CD4-positive, alpha-beta T cell treated with Interleukin-17A for 4 hours (primary cell): ENCODE data around the gene KIF5C.
"Not testable (repeated sequence)": the region's sequence is repeated elsewhere in the genome, so short reads cannot be mapped to it uniquely, and the experiment has no call there.

Experiments used
- DNase-seq: peaks from one replicate; pipeline ENCODE4 v3.0.0-alpha.2; 2020; ENCODE audit warnings: mixed read lengths

The KIF5C gene

DNA sequence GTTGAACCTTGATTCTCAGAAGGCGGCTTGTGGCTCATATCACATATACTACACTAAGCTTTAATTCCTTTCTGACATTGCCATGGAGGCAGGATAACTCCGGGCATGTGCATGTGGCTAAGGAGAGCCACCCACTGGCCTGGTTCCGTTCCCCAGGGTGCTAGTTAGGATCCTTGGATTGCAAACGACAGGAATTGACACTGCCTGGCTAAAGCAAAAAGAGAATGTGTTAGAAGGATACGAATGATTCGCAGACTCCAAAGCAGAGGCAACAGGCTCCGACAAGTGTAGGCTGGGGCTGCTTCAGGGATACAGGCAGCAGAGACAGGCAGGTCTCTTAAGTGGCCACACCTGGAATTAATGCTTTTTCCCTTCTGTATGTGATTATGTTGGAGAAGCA lies 92.0 kb downstream of the KIF5C start:
- no peak for DNase-seq

GRCh38 chr2:148967578-148967977 lies 92.6 kb downstream of the KIF5C start:
- no peak for DNase-seq

DNA sequence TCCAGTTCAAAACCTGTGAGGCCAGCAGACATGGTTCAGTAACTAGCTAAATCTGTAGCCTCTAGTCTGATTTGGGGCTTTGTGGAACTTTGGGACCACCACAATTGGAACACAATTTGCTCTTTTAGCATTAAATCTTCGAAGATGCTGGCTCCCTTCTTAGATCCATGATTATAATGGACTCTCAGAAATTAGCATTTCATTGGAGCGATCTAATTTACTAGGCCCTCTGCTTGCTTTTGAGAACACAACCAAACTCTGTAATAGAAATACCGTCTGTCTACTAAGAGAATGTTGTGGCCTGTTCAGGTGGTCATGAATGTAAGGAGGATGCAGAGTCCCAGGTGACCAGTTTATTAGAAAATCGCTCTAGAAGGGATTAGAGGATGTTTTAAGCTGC lies 93.3 kb downstream of the KIF5C start:
- DNase-seq: no peak

DNA sequence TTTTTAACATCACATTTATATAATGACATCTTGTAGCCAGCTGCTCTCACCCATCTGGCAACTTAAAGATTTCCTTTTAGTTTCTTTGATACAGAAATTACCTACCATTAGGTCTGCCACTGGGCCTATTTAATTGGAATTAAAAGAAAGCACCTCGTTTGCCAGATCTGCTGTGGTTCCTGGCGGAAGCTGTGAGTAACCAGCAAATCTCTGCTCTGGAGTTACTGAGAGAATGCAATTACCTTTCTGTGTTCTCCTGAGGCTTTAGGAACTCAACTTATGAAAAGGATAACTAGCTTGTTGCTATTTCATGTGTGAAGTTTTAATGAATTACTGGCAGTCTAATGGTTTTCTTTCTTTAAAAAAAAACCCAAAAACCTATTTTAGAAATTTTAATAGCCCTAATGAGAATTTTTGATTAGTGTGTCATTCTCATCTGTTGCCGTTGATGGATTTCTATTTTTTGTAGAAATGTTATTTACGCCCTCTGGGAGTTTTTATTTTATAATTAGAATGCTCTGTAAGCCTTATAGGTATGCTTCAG lies 93.8 kb downstream of the KIF5C start:
- no peak for DNase-seq

DNA sequence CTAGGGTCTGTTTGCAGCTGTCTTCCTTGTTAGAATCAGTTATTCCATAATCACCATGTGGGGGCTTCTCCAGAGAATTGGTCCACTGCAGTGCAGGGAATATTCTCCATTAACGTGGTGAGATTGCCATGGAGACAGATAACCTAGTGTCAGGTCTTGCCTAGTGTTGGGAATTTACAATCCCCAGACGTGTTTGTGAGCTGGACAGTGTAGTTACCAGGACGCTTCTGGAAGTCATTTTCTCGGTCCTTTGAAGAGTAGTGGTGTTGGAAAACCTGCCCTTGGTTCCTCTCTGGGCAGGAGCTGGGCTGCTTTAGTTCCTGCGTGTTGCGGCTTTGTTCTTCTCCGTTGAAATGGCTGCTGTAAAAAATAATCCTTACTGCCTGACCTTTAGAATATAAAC lies 94.6 kb downstream of the KIF5C start:
- DNase-seq: no peak

- DNase-seq: no peak
Observed at GRCh38 chr2:148970385-148970784, 95.4 kb downstream of the KIF5C start.

- no peak for DNase-seq
Observed at GRCh38 chr2:148971547-148971946, 96.5 kb downstream of the KIF5C start.

DNA sequence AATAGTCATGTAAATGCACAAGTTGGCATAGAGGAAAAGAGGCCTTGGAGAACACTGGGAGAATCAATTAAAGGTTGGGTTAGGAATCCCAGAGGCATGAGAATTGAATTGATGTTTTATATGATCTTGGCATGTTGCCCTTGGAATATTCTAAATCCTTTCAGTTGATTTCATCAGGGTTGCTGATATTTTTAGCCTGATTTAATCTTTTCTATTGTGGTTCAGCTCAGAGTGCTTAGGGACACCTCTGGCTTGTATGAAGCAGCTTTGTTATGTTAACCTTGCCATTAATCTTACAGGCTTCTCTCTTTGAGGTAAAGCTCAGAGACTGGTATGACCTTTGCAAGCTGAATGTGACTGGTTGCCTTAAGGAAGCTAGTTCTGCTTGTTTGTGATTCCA lies 99.1 kb downstream of the KIF5C start:
- DNase-seq: no peak

DNA sequence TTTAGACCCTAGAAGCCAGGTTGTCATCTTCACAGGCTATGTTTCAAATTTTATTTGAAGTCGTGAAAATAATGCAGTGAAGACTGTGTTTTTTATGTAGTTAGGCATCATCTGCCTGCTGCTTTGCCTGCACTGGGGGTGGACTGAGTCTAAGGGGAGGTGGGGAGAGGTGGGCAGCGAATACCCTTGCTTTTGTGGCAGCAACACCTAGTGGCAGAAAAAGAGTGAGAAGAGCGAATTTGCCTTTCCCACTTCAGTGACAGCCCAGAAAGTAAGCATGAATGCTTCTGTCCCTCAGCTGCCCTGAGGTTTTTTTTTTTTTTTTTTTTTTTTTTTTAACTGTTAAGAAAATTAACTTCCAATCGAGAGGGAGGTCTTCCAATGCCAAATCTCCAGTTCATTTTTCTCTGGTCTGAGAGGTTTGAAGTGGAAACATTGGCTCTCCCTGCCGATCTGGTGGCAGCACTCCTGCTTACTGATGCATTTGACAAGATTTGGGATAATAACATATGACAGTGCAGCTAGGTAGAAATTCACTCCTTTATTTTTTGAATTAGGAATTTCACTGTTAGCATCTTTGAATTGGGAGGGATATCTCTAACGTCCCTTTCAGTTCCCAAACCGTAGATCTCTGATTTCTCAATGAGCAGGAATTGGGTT lies 103.1 kb downstream of the KIF5C start:
- no peak for DNase-seq

GRCh38 chr2:148978706-148979105 lies 103.7 kb downstream of the KIF5C start:
- DNase-seq: no peak

- no peak for DNase-seq
Observed at GRCh38 chr2:148979164-148979918, 104.3 kb downstream of the KIF5C start.

- no peak for DNase-seq
Observed at GRCh38 chr2:148979919-148980277, 104.9 kb downstream of the KIF5C start.

- not testable (repeated sequence) for DNase-seq
Observed at GRCh38 chr2:148980496-148980895, 105.5 kb downstream of the KIF5C start.

DNA sequence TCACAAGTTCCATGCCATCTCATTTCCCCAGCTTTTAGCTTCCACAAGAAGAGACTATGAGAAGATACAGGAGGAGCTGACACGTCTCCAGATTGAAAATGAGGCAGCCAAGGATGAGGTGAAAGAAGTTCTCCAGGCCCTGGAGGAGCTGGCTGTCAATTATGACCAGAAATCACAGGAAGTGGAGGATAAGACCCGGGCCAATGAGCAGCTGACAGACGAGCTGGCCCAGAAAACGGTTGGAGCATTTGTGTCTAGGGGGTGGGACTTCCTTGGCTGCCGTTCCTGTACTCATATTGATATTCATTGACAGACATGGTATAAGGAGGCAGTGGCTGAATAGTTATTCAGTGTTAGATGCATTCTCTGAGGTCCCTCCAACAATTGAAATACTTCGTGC lies 106.3 kb downstream of the KIF5C start:
- no peak for DNase-seq

DNA sequence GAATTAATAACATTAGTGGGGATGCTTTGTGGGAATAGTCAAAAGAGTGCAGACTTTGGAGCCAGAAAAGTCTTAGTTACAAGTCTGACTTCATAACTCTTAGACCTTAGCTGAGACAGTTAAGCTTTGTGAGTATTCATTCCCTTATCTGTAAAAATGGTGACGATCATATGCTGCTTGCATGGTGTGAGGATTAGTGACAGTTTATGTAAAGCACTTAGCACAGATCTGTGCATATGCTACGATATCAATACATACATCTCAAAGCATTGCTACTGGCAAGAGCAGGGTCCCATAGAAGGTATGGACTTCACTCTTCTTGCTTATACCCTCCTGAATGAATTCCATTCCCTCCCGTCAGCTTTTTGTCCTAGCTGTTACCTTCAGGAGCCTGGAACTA lies 106.8 kb downstream of the KIF5C start:
- no peak for DNase-seq

DNA sequence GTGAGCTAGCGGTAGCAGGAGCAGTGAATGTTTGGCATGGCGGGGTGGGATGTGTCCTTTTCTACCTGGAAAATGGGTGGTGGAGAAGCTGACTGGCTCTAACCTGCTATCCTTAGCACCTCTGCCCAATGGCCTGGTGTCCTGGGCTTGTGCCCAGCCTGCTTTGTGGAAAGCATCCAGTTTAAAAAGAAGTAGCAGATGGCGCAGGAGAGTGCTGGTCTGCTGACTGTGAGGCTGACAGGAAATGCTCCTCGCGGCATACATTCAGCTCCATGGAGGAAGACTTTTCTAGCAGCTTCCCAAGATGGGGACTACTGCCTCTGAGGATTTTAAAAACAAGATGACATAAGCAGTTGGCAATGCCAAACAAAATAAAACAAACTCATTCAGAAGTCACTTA lies 107.3 kb downstream of the KIF5C start:
- no peak for DNase-seq

DNA sequence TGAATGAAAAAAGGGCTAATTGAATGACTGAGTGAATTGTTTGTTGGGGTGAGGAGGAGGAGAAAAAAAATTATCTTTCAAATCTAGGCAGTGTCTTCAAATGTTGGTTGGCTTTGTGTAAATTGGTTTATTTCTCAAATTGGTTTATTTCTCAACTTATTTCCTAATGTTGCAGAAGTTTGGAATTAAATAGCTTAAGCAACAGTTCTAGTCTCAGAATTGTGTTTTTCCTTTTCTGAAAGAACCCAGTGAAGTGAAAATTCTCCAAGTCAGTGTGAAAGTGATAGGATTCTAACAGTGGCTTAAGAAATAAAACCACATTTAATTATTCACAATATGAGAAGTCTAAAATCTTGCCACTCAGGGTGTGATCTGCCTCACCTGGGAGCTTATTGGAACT lies 108.9 kb downstream of the KIF5C start:
- no peak for DNase-seq

- no peak for DNase-seq
Observed at GRCh38 chr2:148984449-148984848, 109.4 kb downstream of the KIF5C start.

DNA sequence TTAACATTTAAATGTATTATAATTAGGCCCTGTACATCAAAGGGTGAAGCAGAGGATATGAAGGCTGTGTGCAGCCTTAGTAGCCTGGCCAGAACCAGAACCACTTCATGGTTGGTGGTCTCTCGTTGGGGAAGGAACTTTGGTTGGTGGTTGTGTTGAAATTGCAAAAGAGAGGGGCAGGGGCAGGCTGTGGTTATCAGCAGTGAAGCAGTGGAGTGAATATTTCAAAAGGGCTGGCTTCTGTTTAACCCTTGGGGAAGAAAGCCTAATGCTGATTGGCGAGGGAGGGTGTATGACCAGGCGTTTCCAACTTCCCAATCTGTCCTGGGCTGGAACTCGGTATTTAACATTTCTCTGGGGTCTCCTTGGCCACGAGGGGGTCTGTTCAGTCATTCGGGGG lies 112.3 kb downstream of the KIF5C start:
- no peak for DNase-seq

DNA sequence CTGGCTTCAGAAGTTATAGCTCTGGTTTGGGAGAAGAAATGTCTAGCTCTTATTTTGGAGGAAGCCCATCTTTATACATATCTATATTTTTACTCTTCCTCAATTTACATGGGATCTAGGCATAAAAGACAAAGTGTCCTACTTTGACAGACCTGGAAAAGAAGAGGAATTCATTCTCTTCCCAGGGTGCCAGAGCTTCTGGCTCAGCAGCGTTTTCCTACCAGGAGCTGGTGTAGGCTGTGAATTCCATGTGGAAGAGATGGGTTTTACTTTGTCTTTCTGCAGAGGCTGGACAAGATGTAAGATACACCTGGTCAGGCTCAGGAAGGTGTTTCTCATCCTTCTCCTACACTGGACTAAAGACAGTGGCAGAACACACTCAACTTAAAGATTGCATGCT lies 113.3 kb downstream of the KIF5C start:
- DNase-seq: no peak

DNA sequence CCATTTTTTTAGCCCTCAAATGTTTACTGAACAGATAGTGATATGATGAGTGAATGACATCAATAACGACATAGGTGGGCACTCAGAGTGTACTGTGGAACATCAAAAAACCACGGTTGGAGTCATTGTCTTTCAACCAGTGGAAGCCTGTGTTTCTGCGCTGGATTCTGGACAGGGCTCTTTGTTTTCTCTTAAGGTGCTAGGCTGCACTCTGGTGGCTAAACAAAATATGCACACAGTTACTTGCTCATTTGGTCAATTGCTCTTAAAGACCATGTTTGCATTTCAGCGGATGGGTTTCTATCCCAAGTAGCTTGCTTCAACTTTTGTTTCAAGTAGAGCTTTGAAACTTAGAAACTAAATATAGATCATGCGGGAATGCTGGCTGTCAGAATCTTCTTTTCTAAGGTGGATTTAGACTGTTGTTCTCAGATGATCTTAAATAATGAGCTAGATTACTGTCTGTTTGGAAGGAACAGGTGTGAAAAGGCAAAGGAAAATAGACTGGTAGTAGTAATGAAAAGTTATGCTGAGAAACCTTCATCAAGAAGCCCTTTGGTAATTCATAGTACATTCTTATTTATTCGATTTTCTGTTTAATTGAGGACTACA lies 115.0 kb downstream of the KIF5C start:
- peak; percentile 54 for DNase-seq

- no peak for DNase-seq
Observed at GRCh38 chr2:148990968-148991367, 115.9 kb downstream of the KIF5C start.

DNA sequence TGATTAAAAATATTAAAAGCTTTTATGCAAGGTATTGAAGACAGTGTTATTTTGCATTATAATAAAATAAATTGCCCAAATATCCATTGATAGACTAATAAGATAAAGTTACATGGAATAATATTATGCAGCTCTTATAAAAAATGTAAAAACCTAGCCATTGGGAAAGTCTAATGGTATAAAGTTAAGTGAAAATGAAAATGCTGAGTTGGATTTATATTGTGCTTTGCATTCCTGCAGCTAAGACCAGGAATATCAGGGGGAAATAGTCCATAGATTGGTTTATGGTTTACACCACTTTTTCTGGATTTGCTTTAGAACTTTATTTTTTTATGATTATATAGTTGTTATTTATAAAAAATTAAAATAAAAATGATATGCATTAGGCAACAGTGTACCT lies 117.4 kb downstream of the KIF5C start:
- DNase-seq: no peak

- DNase-seq: no peak
Observed at GRCh38 chr2:148993351-148993750, 118.3 kb downstream of the KIF5C start.
